Kidney capillary endothelial cell (primary cell): ENCODE data around the gene U2AF2.

Source experiments
- DNase-seq: peaks from one replicate; pipeline ENCODE4 v3.0.0-alpha.2; 2018; ENCODE audit warnings: low spot score

U2AF2 gene

GRCh38 chr19:55621673-55622231 lies 33.1 kb upstream of the U2AF2 start:
- no peak for DNase-seq

GRCh38 chr19:55622242-55622969 lies 32.4 kb upstream of the U2AF2 start:
- no peak for DNase-seq

GRCh38 chr19:55623130-55623529 lies 31.7 kb upstream of the U2AF2 start:
- DNase-seq = no peak

- no peak for DNase-seq
These were observed 31.3 kb upstream of the U2AF2 start for GRCh38 chr19:55623561-55623960.

DNA sequence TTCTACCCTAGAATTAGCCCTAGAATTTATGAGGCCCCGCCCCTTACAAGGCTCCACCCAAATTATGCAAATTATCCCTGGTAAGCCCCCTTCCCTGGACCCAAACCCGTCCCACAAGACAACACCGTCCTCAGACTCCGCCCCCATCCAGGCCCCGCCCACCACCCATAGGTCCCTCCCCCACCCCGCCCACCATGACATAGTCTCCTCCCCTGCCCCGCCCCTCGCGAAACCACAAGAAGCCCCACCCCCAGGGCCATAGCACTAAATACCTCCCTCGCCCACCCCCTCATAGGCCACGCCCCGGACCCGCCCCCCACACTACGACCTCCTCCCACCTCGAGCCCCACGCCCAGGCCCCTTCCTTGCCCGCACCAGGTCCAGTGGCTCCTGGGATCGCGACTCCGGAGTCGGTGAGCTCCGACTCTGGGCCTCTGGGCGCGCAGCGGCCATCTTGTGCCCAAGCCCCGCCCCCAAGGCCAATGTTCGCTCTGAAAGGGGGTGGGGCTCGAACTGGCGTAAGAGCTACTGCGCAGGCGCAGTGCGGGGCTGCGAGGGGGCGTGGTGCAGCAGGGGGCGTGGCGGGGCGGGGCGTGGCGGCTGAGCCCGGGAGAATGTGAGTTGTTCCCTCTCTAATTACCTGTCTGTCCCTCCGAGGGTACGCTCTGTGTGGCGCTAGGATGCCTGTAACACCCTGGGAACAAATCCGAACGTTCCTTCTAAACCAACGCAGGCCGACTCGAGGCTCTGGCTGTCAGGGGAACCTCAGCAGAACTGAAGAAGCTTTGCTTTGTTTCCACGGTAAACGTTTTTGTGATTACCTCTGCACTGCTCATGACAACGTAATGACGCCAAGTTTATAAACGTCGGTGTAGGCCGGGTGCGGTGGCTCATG lies 30.5 kb upstream of the U2AF2 start, which contains the start of gene ZNF784:
Gene ZNF784 (minus strand): TSS at position 458 of the 895 bp plus-strand sequence. CDS start 5 bp downstream, at position 453.
- peak; percentile 90 for DNase-seq

- no peak for DNase-seq
These were observed 29.9 kb upstream of the U2AF2 start for GRCh38 chr19:55625004-55625326.

GRCh38 chr19:55626350-55626749 lies 28.5 kb upstream of the U2AF2 start:
- DNase-seq = no peak

- no peak for DNase-seq
These were observed 22.4 kb upstream of the U2AF2 start for GRCh38 chr19:55632463-55632834.

GRCh38 chr19:55633861-55634260 lies 21.0 kb upstream of the U2AF2 start:
- no peak for DNase-seq

DNA sequence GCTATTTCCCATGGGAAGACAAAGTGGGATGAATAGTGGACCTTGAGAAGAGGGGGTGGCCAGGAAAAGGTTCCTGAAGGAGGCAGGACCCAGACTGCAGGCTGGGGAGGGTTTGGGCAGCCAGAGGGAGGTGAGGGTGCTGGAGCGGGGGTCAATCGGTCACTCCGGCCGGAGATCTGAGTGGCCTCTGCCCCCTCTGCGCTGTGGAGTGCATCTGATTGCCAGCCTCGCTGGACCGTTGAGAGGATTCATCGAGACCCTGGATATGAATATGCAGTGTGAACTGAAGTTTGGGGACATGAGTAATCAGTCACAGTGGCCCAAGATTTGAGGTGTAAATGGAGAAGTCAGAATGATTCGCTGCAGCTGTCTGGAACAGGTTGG lies 19.5 kb upstream of the U2AF2 start:
- DNase-seq = no peak

GRCh38 chr19:55635856-55636440 lies 18.9 kb upstream of the U2AF2 start:
- no peak for DNase-seq

GRCh38 chr19:55636723-55637122 lies 18.1 kb upstream of the U2AF2 start:
- DNase-seq = no peak

GRCh38 chr19:55637534-55637933 lies 17.3 kb upstream of the U2AF2 start:
- DNase-seq = no peak

GRCh38 chr19:55638864-55639359 lies 15.9 kb upstream of the U2AF2 start:
- DNase-seq = no peak

DNA sequence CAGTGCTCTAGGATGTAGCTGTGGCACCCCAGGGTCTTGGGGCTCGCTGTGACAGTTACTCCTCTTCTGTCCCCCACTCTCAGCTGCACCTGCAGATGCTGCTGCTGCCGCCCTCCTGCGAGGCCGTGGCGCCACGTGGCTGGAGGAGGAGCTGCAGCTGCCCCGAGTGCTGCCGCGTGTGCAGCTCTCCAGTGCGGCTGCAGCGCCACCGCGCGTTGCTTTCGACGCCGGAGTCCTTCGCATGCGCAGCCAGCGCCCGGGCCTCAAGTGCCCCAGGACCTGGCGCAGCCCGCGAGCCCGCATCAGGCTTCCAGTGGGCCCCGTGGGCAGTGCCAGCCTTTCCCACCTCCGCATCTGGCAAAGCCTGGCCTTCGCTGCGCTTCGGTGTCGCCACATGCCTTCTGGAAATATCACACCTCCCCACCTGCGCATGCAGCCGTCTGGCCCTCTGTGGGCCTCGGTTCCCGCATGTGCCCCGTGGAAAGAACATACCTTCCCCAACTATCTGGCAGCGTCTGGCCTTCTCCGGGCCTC lies 14.7 kb upstream of the U2AF2 start:
- no peak for DNase-seq

GRCh38 chr19:55640577-55641425 lies 14.0 kb upstream of the U2AF2 start, which contains the start of gene ZNF580:
Gene ZNF580, plus strand, starts transcription at chr19:55641002. Its CDS starts 1,507 bp downstream, at chr19:55642509.
- DNase-seq = no peak

DNA sequence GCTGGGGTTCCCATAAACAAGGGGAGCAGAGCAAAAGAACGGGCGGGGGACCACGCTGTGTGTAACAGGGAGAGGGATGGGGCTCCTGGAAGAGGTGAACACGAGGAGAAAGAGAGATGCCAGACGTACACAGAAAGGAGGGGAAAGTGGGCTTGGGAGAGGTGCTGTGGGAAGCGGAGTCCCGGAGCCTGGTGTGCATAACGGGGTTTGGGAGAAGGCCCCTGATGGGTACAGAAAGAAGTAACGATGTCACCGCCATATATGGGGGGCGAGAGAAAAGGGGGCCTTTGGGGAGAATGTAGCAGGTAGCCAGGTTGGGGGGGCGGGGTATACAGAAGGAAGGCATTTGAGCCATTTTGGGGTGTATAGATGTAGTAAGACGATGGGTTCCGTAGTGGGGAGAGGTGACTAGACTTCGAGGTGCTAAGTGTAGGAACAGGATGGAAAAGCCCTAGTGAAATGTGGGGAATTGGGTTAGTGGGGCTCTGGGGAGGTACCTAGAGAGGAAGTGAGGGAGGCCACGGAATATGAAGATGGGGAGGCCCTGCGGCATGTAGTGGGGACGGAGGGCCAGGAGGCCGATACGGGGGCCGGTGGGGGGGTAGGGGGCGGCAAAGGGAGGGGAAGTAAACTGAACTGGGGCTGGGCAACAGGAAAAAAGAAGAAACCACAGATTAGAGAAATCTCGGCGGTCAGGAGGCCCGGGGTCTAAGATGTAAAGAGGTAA lies 13.2 kb upstream of the U2AF2 start:
- DNase-seq = no peak

DNA sequence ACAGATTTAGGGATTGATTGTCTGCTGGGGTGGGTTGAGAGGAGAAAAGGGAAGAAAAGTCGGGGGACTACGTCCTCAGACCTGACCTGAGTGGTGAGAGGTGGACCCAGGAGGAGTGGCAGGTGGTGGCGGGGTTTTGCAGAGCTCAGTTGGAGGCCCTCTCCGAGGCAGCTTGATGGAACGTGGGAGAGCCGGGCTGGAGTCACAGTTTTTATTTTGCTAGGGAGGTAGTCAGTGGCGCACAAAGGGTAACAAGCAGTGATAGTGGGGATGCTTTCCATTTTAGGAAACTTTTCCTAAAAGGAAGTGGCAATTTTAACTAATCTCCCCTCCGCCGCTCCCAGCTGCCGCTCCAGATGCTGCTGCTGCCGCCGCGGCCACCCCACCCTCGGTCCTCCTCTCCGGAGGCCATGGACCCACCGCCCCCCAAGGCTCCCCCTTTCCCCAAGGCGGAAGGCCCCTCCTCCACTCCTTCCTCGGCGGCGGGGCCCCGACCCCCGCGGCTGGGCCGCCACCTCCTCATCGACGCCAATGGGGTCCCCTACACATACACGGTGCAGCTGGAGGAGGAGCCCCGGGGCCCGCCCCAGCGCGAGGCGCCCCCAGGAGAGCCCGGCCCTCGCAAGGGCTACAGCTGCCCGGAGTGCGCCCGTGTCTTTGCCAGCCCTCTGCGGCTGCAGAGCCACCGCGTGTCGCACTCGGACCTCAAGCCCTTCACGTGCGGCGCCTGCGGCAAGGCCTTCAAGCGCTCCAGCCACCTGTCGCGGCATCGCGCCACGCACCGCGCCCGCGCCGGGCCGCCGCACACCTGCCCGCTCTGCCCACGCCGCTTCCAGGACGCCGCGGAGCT lies 12.5 kb upstream of the U2AF2 start:
- no peak for DNase-seq
